Fibroblast of skin of abdomen (primary cell): ENCODE measurements around the gene SORL1.
"Not testable (repeated sequence)": the region's sequence is repeated elsewhere in the genome, so short reads cannot be mapped to it uniquely, and the experiment has no call there.

Experiments used
- DNase-seq: peaks from one replicate; pipeline ENCODE4 v3.0.0-alpha.2; 2013

Gene SORL1

DNA sequence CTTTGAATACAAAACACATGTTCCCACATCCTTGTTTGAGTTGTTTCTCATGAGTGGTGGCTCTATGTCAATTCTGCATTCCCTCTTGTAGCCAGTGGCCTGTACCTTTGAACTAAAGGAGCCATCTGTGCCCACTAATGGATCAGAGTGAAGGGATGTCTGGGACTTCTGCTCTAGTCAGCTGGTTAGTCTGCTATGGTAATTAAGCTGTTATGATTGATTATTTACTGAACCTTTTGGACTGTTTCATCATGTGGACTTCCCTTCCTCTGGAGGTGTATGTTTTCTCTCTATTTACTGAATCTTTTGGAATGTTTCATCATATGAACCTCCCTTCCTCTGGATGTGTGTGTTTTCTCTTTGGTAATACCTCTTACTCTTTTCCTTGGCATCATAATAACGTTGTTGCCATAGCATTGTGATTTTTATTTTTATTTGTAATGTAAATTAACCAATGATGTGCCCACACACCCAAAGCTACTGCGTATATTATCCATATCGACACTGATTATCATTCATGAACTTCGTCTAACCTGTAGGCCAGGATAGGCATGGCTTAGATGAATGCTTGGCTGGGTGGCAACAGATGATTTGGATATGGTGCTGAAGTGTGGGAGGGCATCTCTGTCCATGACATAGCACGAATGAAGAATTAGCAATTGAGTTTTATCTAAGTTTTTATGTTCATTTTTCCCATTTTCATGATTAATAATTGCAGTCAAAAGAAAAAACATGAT lies 113.0 kb downstream of the SORL1 start:
- no peak for DNase-seq

DNA sequence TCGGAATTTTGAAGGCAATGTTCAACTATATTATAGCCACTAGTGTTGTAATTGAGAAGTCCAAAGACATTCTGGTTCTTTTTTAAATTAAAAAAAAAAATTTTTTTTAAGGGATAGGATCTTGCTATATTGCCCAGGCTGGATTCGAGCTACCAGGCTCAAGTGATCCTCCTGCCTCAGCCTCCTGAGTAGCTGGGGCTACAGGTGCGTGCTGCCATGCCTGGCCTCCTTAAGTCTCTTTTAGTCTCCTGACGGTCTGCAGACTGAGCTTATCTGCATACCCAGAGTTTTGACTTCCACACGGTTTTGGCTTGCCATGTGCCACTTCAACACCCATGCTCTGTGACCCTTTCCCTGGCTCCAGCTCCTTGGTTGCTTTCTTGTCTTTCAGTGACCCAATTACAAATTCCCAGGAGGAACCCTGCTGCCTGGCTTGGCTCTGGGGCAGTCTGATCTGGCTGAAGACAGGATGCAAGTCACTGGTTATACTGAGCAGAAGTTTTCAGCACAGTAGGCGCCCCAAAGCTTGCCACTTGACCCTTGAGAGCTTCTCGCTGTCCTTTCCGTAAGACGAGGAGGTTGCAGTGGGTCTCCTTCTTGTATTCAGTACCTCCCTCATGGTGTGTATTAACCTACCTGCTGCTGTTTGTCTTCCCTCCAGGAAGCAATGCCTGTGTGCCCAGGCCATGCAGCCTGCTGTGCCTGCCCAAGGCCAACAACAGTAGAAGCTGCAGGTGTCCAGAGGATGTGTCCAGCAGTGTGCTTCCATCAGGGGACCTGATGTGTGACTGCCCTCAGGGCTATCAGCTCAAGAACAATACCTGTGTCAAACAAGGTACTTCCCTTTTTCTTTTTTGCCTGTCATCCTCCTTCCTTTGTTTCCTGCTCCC lies 114.4 kb downstream of the SORL1 start:
- no peak for DNase-seq

DNA sequence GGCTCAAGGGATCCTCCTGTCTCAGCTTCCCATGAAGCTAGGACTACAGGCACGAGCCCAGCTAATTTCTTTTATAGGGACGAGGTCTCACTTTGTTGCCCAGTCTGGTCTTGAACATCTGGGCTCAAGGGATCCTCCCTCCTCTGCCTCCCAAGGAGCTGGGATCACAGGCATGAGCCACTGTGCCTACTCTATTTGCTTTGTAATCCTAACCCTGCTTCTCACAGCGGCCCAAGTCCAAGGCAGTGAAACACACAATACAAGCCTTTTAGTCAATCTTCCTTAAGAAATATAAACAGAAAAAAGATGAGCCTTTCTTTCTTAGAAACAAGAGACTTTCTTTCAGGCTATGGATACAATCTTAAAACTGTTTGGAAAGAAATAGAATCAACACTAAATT lies 115.9 kb downstream of the SORL1 start:
- no peak for DNase-seq

DNA sequence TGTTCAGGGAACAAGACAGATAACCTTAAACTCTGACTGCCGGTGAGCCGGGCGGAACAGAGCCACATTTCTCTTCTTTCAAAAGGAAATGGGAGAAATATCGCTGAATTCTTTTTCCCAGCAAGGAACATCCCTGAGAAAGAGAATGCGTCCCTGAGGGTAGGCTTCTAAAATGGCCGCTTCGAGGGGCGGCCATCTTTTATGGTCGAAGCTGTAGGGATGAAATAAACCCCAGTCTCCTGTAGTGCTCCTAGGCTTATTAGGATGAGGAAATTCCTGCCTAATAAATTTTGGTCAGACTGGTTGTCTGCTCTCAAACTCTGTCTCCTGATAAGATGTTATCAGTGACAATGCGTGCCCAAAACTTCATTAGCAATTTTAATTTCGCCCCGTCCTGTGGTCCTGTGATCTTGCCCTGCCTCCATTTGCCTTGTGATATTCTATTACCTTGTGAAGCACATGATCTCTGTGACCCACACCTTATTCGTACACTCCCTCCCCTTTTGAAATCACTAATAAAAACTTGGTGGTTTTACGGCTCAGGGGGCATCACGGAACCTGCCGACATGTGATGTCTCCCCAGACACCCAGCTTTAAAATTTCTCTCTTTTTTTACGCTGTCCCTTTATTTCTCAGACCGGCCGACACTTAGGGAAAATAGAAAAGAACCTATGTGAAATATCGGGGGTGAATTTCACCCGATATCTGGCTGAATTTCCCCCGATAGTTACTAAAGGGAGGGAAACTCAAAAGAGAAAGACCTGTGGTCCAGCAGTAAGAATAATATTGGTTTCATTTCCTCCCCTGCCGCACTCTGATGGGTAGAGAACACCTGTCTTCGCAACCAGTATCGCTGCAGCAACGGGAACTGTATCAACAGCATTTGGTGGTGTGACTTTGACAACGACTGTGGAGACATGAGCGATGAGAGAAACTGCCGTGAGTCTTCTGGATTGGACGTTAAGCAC lies 117.5 kb downstream of the SORL1 start:
- not testable (repeated sequence) for DNase-seq

DNA sequence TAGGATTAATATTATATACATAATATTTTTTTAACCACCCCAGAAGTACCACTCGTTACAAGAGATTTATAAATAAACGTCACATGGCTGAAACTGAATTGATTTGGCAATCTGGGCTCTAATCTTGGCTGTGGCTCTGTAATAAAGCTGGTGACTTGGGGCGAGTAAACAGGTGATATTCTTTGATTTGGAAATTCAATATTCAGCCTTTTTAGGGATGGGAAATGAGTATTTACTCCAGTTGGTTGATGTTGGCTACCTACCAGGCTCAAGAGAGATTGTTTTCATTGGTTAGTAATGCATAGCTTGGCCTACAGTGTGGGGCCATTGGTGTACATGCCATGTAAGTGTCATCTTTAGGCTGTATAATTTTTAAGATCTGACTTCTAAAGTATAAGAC lies 118.3 kb downstream of the SORL1 start:
- no peak for DNase-seq

DNA sequence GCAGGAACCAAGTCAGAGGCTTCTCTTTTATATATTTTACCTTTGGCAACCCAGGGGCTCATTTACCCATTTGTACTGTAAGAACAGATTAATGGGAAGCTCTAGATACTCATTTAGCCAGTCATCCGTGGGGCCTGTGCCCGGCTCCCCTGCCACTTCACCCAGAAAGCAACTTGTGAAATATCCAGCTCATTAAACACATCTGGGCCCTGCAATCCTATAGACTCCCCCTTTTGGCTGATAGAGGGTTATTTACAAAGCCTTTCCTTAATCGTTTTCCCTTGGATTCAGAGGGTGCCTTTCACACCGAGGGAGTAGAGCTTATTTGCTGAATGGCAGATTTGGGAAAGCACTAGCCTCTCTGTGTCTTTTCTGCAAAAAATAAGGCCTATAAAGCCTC lies 119.4 kb downstream of the SORL1 start:
- no peak for DNase-seq

DNA sequence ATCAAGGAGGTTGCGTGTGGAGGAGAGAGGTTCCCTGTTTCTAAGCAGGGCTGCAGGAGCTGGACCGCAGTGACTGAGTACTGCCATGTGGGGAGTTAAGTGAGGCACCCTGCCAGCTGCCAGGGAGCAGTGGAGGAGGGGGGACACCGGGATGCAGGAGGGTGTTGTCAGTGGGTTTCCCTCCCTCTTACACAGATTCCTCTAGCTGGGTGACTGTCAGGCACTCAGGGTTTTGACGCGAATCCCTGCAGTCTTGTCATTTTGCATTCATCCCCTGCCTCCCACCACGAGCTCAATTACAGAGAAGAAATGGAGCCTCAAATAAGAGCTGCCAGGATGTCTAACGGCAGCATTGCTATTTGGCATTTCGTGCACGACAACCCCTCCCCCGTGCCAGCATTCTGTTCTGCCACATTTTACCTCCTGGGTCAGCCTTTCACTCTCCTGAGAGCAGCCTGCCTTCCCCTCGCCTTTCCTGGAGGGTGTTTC lies 120.5 kb downstream of the SORL1 start:
- DNase-seq: no peak

DNA sequence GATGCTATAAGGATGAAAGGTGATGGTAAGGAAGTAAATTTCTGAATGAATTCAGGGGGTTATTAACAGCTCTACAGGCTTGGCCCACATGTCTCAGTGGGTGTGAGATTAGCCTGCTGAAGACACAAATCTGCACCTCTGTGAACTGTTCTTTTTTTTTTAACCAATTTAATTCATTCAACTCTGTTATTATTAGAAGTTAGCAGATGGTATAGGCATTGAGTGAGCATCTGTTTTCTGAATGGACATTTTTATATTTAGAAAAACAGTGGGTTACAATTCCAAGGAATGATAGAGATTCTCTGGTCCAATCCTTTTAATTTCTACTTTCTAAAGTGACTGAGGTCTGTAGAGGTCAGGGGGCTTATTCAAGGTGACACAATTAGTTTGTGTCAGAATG lies 122.7 kb downstream of the SORL1 start:
- no peak for DNase-seq

DNA sequence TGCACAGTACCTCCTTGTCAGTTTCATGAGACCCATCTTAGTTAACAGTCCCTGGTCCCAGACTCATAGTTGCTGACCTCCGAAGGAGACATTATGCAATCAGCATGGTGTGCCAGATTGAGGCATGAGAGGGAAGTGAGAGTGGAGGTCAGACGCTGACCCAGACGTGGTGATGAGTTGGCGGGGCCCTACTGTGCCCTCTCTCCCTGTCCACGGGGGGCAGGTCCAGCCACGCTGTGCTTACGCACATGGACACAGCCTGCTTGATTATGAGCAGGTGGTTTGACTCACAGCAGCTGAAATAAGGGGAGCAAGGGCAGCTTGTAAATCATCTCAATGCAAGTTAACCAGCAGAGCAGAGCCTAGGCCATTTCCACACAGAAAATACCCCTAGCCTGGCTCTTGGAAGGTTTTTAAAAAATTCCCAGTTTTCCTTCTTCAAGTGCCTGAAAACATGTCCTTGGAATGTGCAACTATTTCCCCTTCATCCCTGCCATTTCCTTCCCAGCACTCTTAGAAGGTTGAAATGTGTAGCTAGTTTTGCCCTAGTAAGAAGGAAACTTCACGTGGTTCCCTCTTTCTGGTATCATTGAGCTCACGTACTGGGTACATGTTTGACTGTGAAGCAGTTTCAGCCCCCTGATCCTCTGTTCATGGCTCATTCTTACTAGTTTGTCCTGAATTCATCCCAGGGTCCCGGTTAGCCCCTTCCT lies 123.3 kb downstream of the SORL1 start:
- DNase-seq: peak; percentile 38

DNA sequence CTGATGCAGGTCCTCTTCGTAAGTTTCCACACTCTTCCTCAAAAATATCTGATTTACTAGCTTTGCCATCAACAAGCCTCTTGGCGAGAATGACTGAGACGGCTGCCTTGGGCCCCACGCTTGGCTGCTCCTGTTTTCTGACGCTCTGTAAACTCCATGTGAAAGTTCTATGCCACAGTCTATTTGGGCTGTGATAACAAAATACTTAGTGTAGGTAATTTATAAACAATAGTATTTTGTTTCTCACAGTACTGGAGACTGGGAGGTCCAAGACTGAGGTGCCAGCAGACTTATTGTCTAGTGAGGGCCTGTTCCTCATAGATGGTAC lies 123.8 kb downstream of the SORL1 start:
- DNase-seq: no peak

DNA sequence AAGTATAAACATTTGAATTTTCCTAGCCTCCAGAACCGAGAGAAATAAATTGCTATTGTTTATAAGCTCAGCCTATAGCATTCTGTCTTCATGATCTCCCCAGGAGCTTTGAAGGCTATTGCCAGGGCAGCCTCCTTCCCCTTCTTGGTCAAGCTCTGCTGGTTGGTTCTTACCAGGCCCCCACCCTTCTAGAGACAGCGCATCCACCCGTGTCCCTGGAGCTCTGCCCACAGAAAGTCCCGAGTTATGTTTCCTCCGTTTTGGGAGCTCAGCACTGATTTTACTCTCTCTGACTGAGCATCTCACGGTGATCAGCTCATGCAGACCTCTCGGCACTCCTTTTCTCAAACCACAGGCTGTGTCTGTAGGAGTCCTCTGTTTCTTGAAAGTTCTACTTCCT lies 124.4 kb downstream of the SORL1 start:
- DNase-seq: no peak

DNA sequence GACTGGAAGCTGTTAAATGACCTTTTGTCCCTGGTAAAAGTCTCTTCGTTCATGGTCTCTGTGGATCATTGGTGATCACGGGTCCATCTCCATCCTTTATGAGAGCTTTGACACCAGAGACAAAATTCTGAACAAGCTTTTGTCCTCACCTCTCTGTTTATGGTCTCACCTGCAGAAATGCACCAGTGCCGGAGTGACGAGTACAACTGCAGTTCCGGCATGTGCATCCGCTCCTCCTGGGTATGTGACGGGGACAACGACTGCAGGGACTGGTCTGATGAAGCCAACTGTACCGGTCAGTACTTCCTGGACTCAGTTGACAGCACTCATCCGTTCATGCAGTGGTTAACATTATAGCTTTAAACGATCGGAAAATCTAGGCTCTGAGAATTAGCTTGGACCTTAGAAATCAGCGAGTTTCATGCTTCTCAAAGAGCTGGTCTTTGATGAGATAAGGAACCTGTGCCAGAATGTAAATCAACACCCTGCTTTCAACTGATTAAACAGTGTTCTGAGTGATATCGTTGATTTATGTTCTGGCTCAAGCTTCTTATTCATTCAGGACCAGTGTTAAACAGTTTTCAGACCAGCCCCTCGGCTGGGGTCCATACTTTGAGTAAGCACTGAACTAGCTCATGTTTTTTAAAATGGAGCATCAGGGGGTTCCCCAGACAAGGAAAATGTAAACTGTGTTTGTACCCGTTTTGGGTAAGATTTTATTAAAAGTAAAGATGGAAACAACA lies 125.2 kb downstream of the SORL1 start:
- no peak for DNase-seq

DNA sequence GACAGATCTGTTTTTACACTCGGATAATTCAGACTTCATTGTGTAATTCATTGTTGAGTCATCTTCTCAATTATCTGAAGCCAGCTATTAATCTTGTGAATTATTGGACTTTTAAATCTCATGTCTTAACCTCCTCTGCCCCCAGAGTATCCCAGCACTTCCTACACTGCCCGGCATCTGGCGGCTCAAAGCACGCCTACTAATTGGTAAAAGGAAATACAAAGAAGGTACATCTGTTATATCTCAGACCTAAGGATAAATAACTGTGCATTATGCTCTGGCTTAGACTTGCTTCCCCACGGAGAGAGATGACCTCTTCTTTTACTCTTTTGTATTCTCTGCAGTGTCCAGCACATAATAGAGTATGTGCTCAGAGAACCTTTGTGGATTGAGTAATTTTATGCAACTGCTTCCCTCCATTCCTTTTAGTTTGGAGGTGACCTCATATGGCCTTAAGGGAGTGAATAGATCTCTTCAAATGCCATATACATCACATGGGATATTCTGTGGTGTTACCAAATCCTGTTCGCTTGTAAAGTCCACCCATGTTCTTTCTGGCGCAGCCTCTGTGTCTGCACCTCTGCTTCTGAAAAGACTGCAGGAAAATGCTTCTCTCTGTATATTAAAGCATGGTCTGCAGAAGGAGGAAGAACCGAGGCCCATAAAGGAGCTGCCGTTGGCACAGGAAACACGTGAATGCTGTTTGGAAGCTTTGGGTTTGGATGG lies 126.3 kb downstream of the SORL1 start:
- peak; percentile 50 for DNase-seq

DNA sequence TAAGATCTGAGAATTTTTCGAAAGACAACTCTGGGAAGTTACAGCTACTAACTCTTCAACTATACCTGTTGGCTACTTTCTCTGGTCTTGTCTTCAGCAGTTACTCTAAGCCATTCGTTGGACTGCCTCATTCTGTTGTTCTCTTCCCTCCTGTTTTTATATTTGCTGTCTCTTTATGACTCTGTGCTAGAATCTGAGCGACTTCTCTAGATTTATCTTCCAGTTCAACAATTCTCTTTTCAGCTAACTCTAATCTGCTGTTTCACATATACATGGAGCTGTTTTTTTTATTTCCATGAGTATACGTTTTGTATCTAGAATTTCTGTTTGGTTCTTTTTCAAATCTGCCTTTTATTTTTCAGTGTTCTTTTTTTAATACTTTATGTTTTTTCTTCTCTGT lies 128.0 kb downstream of the SORL1 start:
- no peak for DNase-seq

DNA sequence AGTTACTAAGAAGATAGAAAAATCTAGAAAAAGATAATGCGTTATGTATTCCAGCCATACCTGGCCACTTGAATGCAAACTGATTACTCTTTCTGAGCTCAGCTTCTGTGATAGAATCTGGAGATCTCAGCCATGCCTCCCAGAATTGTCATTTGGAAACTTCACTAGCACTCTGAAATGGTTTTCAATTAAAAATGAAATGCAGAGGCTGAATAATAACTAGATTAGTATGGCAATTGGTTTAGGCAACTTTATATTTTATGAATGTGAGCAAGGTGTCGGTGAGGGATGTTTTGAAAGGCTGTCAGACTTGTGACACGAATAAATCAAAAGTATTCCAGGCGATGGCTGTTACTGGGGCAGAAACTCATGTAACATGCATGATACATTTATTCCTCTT lies 129.5 kb downstream of the SORL1 start:
- DNase-seq: no peak

DNA sequence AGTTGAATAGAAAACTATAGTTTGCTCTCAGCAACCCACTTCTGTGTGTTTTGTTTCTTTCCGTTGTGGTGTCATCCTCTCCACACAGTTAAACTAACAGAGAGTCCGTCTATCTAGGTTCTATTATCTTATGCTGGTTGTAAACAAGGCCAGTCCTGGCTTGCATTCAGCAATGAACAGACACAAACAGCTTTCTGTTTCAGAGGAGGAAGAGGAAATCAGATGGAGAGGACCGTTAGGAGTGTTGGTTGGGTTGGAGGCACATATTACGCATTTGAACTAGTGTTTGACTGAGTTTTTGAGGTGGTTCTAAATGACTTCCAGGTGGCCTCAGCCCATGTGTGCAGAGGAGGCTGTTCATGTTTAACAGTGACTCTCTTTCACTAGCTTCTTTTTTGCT lies 130.2 kb downstream of the SORL1 start:
- no peak for DNase-seq

DNA sequence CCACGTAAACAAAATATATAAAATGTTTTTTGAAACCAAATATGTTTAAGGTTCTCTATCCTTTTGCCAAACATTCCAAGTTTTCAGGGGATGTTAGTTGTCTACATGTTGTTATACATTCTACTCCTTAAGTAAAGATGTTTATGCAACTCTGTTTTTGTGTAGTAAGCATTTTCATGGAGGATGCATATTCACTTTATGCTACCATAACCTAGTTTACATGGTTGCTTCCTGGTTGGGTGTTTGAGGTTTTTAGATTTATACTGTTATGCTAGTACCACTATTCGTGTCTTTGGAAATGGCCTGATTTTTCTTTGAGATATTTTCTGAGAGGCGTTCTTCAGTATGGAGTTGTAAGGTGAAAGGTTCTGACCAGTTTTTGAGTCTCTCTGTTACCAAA lies 131.7 kb downstream of the SORL1 start:
- DNase-seq: no peak

DNA sequence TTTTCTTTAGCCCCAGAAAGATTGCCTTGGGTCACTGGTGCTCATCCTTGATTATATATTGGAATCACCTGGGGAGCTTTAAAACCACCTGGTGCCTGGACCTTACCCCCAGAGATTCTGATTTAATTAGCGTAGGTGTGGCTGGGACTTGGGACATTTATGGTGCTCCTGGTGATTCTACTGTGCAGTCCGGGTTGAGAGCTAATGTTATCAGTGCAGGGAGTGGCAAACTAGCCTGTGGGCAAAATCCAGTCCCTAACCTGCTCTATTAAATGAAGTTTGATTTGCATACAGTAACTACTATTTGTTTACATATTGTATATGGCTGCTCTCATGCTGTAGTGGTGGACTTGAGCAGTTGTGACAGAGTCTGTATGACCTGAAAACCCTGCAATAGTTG lies 134.6 kb downstream of the SORL1 start:
- DNase-seq: no peak

DNA sequence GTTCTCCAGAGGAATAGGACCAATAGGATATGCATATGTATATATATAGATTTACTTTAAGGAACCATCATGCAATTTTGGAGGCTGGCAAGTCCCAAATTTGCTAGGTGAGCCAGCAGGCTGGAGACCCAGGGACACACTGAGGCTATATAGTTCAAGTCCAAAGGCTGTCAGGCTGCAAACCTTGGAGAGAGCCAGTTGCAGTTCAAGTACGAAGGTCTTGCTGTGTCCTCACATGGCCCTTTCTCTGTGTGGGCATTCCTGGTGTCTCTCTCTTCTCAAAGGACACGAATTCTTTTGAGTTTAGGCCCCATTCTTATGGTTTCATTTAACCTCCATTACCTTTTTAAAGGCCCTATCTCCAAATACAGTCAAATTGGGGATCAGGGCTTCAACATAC lies 135.1 kb downstream of the SORL1 start:
- DNase-seq: no peak

DNA sequence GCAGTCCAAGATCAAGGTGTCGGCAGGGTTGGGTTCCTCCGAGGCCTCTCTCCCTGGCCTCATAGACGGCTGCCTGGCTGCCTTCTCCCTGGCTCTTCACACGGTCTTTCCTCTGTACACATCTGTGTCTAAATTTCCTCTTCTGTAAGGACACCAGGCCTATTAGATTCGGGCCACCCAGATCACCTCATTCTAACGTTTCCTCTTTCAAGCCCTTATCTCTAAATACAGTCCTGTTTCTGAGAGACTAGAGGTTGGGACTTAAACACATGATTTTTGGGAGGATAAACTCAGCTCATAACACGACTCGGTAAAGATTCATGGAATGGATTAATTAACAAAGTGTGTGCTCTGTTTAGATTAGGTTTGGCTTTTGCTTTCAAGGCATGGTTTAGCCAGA lies 136.6 kb downstream of the SORL1 start:
- no peak for DNase-seq
